Ammon's horn (tissue), 1 donor: Measurements from ENCODE around the gene SRMS.
"Not testable (repeated sequence)": the region's sequence is repeated elsewhere in the genome, so short reads cannot be mapped to it uniquely, and the experiment has no call there.

Source experiments
- DNase-seq: peaks from one replicate; pipeline ENCODE4 v3.0.0-alpha.2; 2016; ENCODE audit warnings: low spot score

SRMS gene

GRCh38 chr20:63565699-63566335 is 18.3 kb upstream of the SRMS start:
- no peak for DNase-seq

- no peak for DNase-seq
These were observed 17.6 kb upstream of the SRMS start for GRCh38 chr20:63565021-63565698.

- DNase-seq, result no peak
These were observed 16.7 kb upstream of the SRMS start for GRCh38 chr20:63564036-63564810.

- DNase-seq, result no peak
These were observed 15.8 kb upstream of the SRMS start for GRCh38 chr20:63563225-63563935.

GRCh38 chr20:63562461-63563224 is 15.1 kb upstream of the SRMS start:
- DNase-seq, result no peak

GRCh38 chr20:63561624-63562396 is 14.3 kb upstream of the SRMS start:
- DNase-seq, result no peak

GRCh38 chr20:63560856-63561609 is 13.5 kb upstream of the SRMS start:
- no peak for DNase-seq

GRCh38 chr20:63560333-63560805 is 12.8 kb upstream of the SRMS start:
- no peak for DNase-seq

GRCh38 chr20:63559485-63560332 is 12.2 kb upstream of the SRMS start:
- not testable (repeated sequence) for DNase-seq

- DNase-seq, result no peak
These were observed 11.4 kb upstream of the SRMS start for GRCh38 chr20:63558804-63559484.

- no peak for DNase-seq
These were observed 9.9 kb upstream of the SRMS start for GRCh38 chr20:63557481-63557891.

- no peak for DNase-seq
These were observed 9.4 kb upstream of the SRMS start for GRCh38 chr20:63556873-63557478.

- no peak for DNase-seq
These were observed 8.3 kb upstream of the SRMS start for GRCh38 chr20:63555661-63556381.

- DNase-seq, result no peak
These were observed 7.1 kb upstream of the SRMS start for GRCh38 chr20:63554361-63555278.

GRCh38 chr20:63553933-63554290 is 6.4 kb upstream of the SRMS start, which contains the start of gene FNDC11:
TSS of gene FNDC11 (plus strand) at chr20:63554159. CDS start at chr20:63555664, 1,505 bp downstream.
- no peak for DNase-seq

GRCh38 chr20:63553251-63553932 is 5.8 kb upstream of the SRMS start:
- DNase-seq, result no peak
